Aorta (tissue), 5 donors: ENCODE data around the gene RASSF10. TPM values are rescaled to one million over a fixed set of nuclear protein-coding genes. Genes with fewer than 3 reads are reported as not detected.
"Not testable (repeated sequence)": the region's sequence is repeated elsewhere in the genome, so short reads cannot be mapped to it uniquely, and the experiment has no call there.

ENCODE experiments used
- ATAC-seq: fragments of 200-7000 bp; cut with Tn5 transposase; one replicate; pipeline ENCODE4 v1.9.1; 2022; ENCODE audit warnings: moderate library complexity; ENCODE audit not compliant: low FRiP score
- DNase-seq, 2 donors: peaks; one replicate each; pipeline ENCODE4 v3.0.0-alpha.2; 2020
- H3K27ac ChIP-seq, 2 donors: one replicate each; pipeline ENCODE4 v1.5.1; 2013; ENCODE audit warnings: low read length in 2 of 2, mild to moderate bottlenecking in 2 of 2, moderate library complexity in 2 of 2, control low read depth in 1 of 2, inconsistent platforms in 1 of 2, low read depth in 1 of 2
- H3K27me3 ChIP-seq, 2 donors: one replicate each; pipeline ENCODE4 v1.6.1; 2013; ENCODE audit warnings: control low read depth in 1 of 2, low read length in 1 of 2, mild to moderate bottlenecking in 1 of 2, moderate library complexity in 1 of 2; ENCODE audit not compliant: insufficient read depth in 2 of 2, control insufficient read depth in 1 of 2
- H3K36me3 ChIP-seq, 2 donors: one replicate each; pipeline ENCODE4 v1.6.1; 2013; ENCODE audit warnings: control low read depth in 1 of 2, low read length in 1 of 2, mild to moderate bottlenecking in 1 of 2; ENCODE audit not compliant: insufficient read depth in 2 of 2, control insufficient read depth in 1 of 2
- H3K4me1 ChIP-seq, 2 donors: one replicate each; pipeline ENCODE4 v1.6.1; 2013; ENCODE audit warnings: low read length in 2 of 2, control low read depth in 1 of 2, mild to moderate bottlenecking in 1 of 2, moderate library complexity in 1 of 2; ENCODE audit not compliant: insufficient read depth in 2 of 2, control insufficient read depth in 1 of 2
- H3K4me3 ChIP-seq, 2 donors: one replicate each; pipeline ENCODE4 v1.5.1; 2013; ENCODE audit warnings: low read length in 2 of 2, control low read depth in 1 of 2, mild to moderate bottlenecking in 1 of 2
- H3K9me3 ChIP-seq: one replicate; pipeline ENCODE4 v1.6.1; 2013; ENCODE audit warnings: mild to moderate bottlenecking, low read length; ENCODE audit not compliant: control insufficient read depth
- WGBS, 2 donors: extraction: QIAGEN DNeasy Blood & Tissue Kit; methylation state at CpG; one replicate each; pipeline ENCODE4 v1.1.7; 2013; 5-methylcytosine and 5-hydroxymethylcytosine counted together
- intact Hi-C, 2 donors: fragments of 100-400 bp; cut with DNase I; formaldehyde crosslinking; loops; one replicate each; pipeline versions ENCODE4 v1.14.2 to v1.15.0; 2022
- polyA plus RNA-seq, 2 donors: library from polyadenylated mRNA; stranded (reverse); fragments of 200-250 nt; gene quantifications; one replicate each; pipeline ENCODE4 v1.2.3, GENCODE V29; 2013
- total RNA-seq, 2 donors: library from RNA; stranded (reverse); fragmentation: NEBNext Ultra II Directional; extraction: Animal tissue kit (Norgen Biotek cat#: 25700); gene quantifications; one replicate each; pipeline ENCODE4 v1.2.1, GENCODE V29; 2021
- donor health status: healthy with polysubstance abuse.
- donor health status: Bipolar disorder and iron deficiency.
- donor health status: DM: no; HTN: no; CAD: no.
- donor health status: DM: no; HTN: no; CAD: no.
- donor health status: DM: yes; HTN: yes; CAD: no.

Gene RASSF10
- total and polyA plus RNA-seq, 4 donors = 0.26 to 0.75 TPM; not detected in 2

DNA sequence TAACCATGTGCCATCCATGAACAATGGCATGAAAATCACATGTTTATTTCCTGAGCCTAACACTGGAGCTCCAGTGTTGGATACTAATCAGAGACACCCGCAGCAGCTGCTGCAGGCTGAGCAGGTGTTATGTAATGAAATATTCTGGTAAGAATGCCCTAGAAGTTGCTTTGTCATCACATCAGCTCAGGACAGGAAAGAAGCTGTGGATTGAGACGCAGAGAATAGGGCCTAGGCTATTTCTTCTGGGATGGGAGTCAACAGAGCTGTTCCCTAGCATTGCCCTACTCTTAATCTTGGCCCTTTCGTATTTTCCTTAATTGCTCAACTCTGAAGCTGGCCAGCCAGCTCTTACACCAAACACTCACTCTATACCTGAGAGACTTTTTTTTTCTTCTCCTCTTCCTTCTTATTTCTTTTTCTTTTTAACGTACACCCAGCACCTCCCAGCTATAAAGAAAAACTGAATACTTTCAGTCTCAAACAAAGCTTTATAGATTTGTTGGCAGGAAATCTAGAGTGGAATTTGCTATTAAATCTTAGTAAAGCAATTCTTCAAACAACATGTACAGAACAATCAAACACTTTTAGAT, 31.9 kb downstream of the RASSF10 start:
- Histone ChIP-seq H3K4me1 (no peaks in the 10 kb centered on the region), H3K9me3 (peaks cover 2% of the 10 kb centered on the region), H3K27ac (no peak overlapping the region), H3K27me3 (peaks cover 0 to 2% of the 10 kb centered on the region in 2 donors), H3K4me3 (no peak overlapping the region), H3K36me3 (no peaks in the 10 kb centered on the region)
- no peak for ATAC-seq
- WGBS, 2 donors = 58 to 59% methylated on average over 4 of the region's 4 CpGs
- intact Hi-C loops = no loop called here
- DNase-seq = no peak

DNA sequence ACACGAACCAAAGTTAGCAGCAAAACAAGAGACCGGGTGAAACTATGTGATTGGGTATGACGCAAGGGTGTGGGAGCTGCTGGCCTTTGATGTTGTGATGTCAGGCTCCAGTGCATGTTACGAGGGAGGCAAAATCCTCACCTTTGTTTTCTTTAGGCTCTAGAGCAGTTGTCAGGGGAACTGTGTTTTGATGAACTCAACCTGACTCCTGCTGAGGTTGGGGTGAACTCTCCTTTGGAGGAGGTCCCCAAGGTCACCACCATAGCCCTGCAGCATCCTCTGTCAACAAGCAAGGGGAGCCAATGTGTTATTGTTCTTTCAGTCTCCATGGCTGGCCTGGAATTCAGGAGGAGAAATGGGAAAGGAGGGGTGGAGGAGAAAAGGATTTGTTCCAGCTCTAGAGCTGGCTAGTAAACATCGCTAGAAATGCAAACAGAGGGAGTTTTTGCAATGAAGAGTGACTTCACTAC, 33.8 kb downstream of the RASSF10 start:
- H3K4me3 ChIP-seq = no peak overlapping the region
- no peaks in the 10 kb centered on the region for H3K36me3 ChIP-seq
- H3K27me3 ChIP-seq = peaks cover 0 to 2% of the 10 kb centered on the region in 2 donors
- DNase-seq = no peak
- intact Hi-C loops = no loop called here
- H3K27ac ChIP-seq = no peak overlapping the region
- WGBS, 2 donors = 44 to 54% methylated on average over 5 of the region's 5 CpGs
- H3K4me1 ChIP-seq = no peaks in the 10 kb centered on the region
- H3K9me3 ChIP-seq = peaks cover 2% of the 10 kb centered on the region
- ATAC-seq = no peak

DNA sequence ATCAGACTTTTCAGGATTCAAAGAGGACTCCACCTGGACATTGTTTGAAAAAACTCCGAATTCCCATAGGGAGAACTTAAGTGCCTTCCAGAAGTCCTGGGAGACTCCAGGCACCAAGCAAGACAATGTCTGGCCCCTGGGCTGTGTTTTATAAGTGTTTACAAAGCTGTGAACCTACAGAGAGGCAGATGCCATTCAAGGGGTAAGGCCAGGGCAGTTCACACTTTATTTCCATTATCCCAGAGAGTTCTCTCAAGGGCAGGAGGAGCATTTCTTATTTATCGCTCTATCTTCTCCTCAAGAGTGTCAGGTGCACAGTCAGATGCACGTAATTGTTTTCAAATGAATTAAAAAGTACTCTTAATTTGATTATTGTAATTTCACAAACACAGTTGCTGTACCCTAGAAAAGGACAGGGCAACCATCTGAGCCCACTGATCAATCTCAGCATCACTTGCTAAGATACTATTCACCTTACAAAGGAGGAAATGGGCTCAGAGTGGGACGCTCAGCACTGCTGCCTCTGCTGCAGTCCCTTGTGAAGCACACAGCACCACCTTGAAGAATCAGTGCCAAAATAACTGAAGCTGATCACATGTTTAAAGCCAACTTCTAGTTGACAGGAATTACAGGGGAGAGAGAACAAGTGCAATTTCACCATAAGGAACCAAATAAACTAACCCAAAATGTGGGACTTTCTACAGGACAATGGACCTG, 35.0 kb downstream of the RASSF10 start:
- ATAC-seq (no peak), DNase-seq (no peak)
- peaks cover 0 to 2% of the 10 kb centered on the region in 2 donors for H3K27me3 ChIP-seq
- H3K36me3 ChIP-seq = no peaks in the 10 kb centered on the region
- no peak overlapping the region for H3K27ac ChIP-seq
- no peaks in the 10 kb centered on the region for H3K4me1 ChIP-seq
- peaks cover 2% of the 10 kb centered on the region for H3K9me3 ChIP-seq
- intact Hi-C loops = no loop called here
- WGBS, 2 donors = 76% methylated on average over 4 of the region's 4 CpGs
- no peak overlapping the region for H3K4me3 ChIP-seq

DNA sequence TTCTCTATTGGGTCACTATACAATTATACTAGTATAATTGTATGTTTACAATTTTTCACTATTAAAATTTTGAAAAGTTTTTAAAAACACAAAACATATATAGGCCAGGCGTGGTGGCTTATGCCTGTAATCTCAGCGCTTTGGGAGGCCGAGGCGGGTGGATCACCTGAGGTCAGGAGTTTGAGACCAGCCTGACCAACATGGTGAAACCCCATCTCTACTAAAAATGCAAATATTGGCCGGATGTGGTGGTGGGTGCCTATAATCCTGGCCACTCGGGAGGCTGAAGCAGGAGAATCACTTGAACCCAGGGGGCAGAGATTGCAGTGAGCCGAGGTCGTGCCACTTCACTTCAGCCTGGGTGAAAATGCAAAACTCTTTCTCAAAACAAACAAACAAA, 36.0 kb downstream of the RASSF10 start:
- H3K4me1 ChIP-seq, ATAC-seq, H3K27ac ChIP-seq, H3K4me3 ChIP-seq, DNase-seq, H3K9me3 ChIP-seq, intact Hi-C loops, H3K36me3 ChIP-seq, H3K27me3 ChIP-seq: not testable (repeated sequence)
- 79 to 89% methylated on average over 8 of the region's 8 CpGs for WGBS, 2 donors

DNA sequence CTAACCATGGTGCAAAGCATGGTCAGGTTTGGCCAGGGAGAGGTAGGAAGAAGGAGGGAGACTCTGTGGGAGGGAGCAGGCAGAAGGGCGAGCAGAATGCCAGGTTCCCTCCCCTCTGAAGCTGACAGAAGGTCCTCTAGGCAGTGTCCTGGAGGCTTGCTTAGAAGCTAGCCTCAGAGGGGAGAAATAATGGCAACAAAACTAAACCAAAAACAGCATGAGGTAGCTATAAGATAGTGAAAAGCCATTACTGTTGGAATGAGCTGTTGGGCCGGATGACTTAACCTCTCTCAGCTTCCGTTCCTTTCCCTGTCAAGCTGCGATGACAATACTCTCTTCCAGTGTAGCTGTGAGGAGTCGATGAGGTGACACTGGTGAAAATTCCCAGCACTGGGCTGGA, 36.6 kb downstream of the RASSF10 start:
- Histone ChIP-seq H3K9me3 (peaks cover 2% of the 10 kb centered on the region), H3K27ac (no peak overlapping the region), H3K4me1 (no peaks in the 10 kb centered on the region), H3K27me3 (no peaks in the 10 kb centered on the region), H3K4me3 (no peak overlapping the region), H3K36me3 (no peaks in the 10 kb centered on the region)
- ATAC-seq (no peak), DNase-seq (no peak)
- 65 to 71% methylated on average over 5 of the region's 5 CpGs for WGBS, 2 donors
- intact Hi-C loops = no loop called here

DNA sequence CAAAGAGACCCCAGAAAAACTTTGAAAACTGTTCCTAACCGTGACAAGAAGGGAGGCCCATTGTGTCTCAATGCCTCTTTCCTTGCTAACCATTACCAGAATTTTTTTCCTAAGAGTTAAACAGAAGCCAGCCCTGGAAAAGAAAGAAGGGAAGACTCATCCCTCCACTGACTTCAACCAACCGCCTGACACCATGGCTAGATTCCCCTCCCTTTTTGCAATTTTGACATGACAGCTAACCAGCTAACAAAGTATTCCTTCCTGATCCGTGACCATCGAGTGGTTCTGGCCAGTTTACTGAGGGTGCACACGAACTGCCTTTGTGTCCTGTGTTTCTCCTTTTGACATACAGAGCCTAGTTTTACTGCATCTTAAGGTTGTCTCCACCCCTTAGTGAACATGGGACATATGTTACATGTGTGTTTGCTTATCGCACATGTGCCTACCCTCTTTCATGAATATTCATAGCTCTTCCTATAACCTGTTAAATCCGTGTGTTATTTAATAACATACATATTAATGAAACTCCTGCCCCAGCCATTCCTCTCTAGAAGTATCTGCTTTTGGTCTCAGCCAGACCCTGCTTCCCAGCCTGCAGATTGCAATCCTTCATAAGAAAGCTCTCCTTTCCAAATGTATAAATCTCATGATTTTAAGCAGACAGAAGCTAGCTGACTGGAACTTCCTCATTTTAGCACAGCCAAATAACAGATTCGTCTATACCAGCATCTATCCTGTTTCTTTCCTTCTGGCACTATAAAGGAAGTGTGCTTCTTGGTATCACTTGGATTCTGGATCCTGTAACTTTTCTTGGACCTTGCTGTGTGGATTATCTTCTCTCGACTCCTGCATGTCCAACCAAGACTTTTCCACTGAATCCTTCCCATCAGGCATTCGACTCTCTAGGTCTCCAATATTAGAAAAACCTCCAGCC, 37.8 kb downstream of the RASSF10 start:
- DNase-seq = no peak
- Histone ChIP-seq H3K27ac (no peak overlapping the region), H3K27me3 (peaks cover 0 to 2% of the 10 kb centered on the region in 2 donors), H3K4me1 (no peaks in the 10 kb centered on the region), H3K9me3 (peaks cover 2% of the 10 kb centered on the region), H3K4me3 (no peak overlapping the region), H3K36me3 (no peaks in the 10 kb centered on the region)
- intact Hi-C loops = no loop called here
- no peak for ATAC-seq
- 74 to 76% methylated on average over 10 of the region's 10 CpGs for WGBS, 2 donors

DNA sequence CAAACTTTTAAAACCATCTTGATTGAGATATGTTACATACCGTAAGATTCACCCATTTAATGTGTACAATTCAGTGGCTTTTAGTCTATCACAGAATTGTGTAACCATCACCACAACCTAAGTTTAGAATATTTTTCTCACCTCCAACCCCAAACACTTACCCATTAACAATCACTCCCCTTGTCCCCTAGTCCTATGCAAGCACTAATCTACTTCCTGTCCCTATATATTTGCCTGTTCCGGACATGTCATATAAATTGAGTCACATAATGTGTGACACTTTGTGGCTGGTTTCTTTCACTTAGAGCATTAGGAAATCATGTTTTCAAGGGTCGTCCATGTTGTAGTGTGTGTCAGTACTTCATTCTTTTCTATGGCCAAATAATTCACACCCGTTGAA, 38.8 kb downstream of the RASSF10 start:
- H3K4me3 ChIP-seq = no peak overlapping the region
- intact Hi-C loops = no loop called here
- 69 to 77% methylated on average over 4 of the region's 4 CpGs for WGBS, 2 donors
- ATAC-seq (no peak), DNase-seq (no peak)
- peaks cover 0 to 2% of the 10 kb centered on the region in 2 donors for H3K27me3 ChIP-seq
- no peaks in the 10 kb centered on the region for H3K36me3 ChIP-seq
- peaks cover 2% of the 10 kb centered on the region for H3K9me3 ChIP-seq
- no peaks in the 10 kb centered on the region for H3K4me1 ChIP-seq
- no peak overlapping the region for H3K27ac ChIP-seq

DNA sequence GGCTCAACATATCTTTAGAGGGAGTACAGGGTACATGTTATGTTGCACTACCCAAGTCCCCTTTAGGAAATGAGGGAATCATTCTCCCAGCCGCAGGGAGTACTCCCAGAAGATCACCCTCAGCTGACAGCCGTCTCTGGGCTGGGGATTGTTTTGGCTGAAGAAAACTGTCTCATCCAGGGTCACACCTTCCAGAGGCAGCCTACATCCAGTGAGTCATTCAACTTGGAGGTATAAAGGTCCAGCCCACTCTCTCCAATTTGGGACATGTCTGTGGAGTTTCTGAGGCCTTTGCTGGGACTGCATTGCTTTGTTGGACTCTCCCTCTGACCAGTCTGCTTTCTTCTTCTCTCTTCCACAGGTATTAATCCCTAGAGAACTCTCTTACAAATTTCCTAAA, 42.1 kb downstream of the RASSF10 start:
- intact Hi-C loops = no loop called here
- Histone ChIP-seq H3K9me3 (peaks cover 2% of the 10 kb centered on the region), H3K4me1 (no peaks in the 10 kb centered on the region), H3K4me3 (no peak overlapping the region), H3K27me3 (peaks cover 0 to 2% of the 10 kb centered on the region in 2 donors), H3K27ac (no peak overlapping the region), H3K36me3 (no peaks in the 10 kb centered on the region)
- DNase-seq (no peak), ATAC-seq (no peak)
- 69 to 72% methylated on average over 2 of the region's 2 CpGs for WGBS, 2 donors
